B cell (primary cell): ENCODE results near the gene VASN. TPM values are rescaled to one million over a fixed set of nuclear protein-coding genes. Genes with fewer than 3 reads are reported as not detected.

Experiments used
- ATAC-seq: fragments of 200-7000 bp; cut with Tn5 transposase; one replicate; pipeline ENCODE4 v1.10.0; 2021; ENCODE audit warnings: low read depth, mild to moderate bottlenecking, moderate number of reproducible peaks, moderate library complexity
- CTCF ChIA-PET: fragments of 350-600 bp; sonication (Branson Sonifier 250); formaldehyde crosslinking; loops from one replicate; lab custom pipeline; 2021; ENCODE audit warnings: antibody characterized with exemption, inconsistent platforms; lab: Charles Lee
- POLR2A ChIA-PET: fragments of 350-600 bp; sonication (Branson Sonifier 250); formaldehyde crosslinking; loops from one replicate; lab custom pipeline; 2021; ENCODE audit warnings: antibody characterized with exemption; lab: Charles Lee
- DNase-seq: peaks from one replicate; pipeline ENCODE4 v3.0.0; 2013
- H2AFZ ChIP-seq: 2 replicates; pipeline ENCODE4 v1.6.1; 2012; ENCODE audit warnings: mild to moderate bottlenecking, low read depth, low read length; ENCODE audit not compliant: insufficient read depth, poor library complexity, severe bottlenecking
- H3K27ac ChIP-seq, 2 donors: 1 replicate in 1 of 2; 2 replicates in 1 of 2; pipeline ENCODE4 v1.5.1; 2012 to 2013; ENCODE audit warnings: low read length in 2 of 2, mild to moderate bottlenecking in 2 of 2, moderate library complexity in 1 of 2
- H3K27me3 ChIP-seq, 4 experiments: fragments of 200-600 bp in 1 of 4; sonication (generic) in 1 of 4; replicated peaks in 1 of 4; 1 replicate in 2 of 4; 2 replicates in 2 of 4; pipeline versions ENCODE4 v1.6.1 to v1.7.0; 2013 to 2016; ENCODE audit warnings: low read length in 3 of 4, mild to moderate bottlenecking in 2 of 4, mixed read lengths in 1 of 4, moderate library complexity in 1 of 4; ENCODE audit not compliant: insufficient read depth in 4 of 4, control insufficient read depth in 3 of 4; ENCODE audit errors: control extremely low read depth in 1 of 4
- H3K36me3 ChIP-seq, 2 experiments: replicated peaks in 1 of 2; 1 replicate in 1 of 2; 2 replicates in 1 of 2; pipeline versions ENCODE4 v1.6.1 to v1.7.1; 2013; ENCODE audit warnings: low read length in 1 of 2; ENCODE audit not compliant: insufficient read depth in 2 of 2, control insufficient read depth in 1 of 2; ENCODE audit errors: control extremely low read depth in 1 of 2, extremely low read depth in 1 of 2
- H3K4me1 ChIP-seq, 2 donors: fragments of 200-600 bp in 1 of 2; sonication (generic) in 1 of 2; 1 replicate in 1 of 2; 2 replicates in 1 of 2; pipeline versions ENCODE4 v1.5.1 to v1.6.1; 2013 to 2017; ENCODE audit warnings: low read length in 2 of 2; ENCODE audit not compliant: control insufficient read depth in 2 of 2, insufficient read depth in 2 of 2
- H3K4me2 ChIP-seq: replicated peaks from 2 replicates; pipeline ENCODE3; 2012; ENCODE audit warnings: mild to moderate bottlenecking, low read depth, low read length; ENCODE audit not compliant: poor library complexity, severe bottlenecking
- H3K4me3 ChIP-seq, 5 experiments: fragments of 200-600 bp in 1 of 5; sonication (generic) in 1 of 5; 1 replicate in 3 of 5; 2 replicates in 2 of 5; pipeline versions ENCODE4 v1.5.1 to v1.7.0; 2011 to 2016; ENCODE audit warnings: low read length in 4 of 5, mild to moderate bottlenecking in 4 of 5, low read depth in 2 of 5, control low read depth in 1 of 5, moderate library complexity in 1 of 5; ENCODE audit not compliant: insufficient read depth in 1 of 5; ENCODE audit errors: control extremely low read depth in 1 of 5, extremely low read depth in 1 of 5
- H3K79me2 ChIP-seq: fragments of 200-600 bp; sonication (generic); one replicate; pipeline ENCODE4 v1.6.0; 2016; ENCODE audit warnings: low read length; ENCODE audit not compliant: control insufficient read depth, insufficient read depth
- H3K9ac ChIP-seq: fragments of 200-600 bp; sonication (generic); 2 replicates; pipeline ENCODE4 v1.6.1; 2017; ENCODE audit warnings: mild to moderate bottlenecking, low read length, moderate library complexity
- H3K9me3 ChIP-seq, 3 donors: one replicate each; pipeline versions ENCODE4 v1.6.1 to v1.7.1; 2013; ENCODE audit warnings: low read length in 2 of 3; ENCODE audit not compliant: control insufficient read depth in 2 of 3, insufficient read depth in 1 of 3; ENCODE audit errors: control extremely low read depth in 1 of 3
- H4K20me1 ChIP-seq: 2 replicates; pipeline ENCODE4 v1.6.0; 2012; ENCODE audit warnings: mild to moderate bottlenecking, low read length; ENCODE audit not compliant: insufficient read depth, control insufficient read depth, poor library complexity, severe bottlenecking
- H3K27ac Mint-ChIP-seq: one replicate; pipeline ENCODE4 v1.8.0; 2021; ENCODE audit warnings: mixed read lengths
- H3K27me3 Mint-ChIP-seq: one replicate; pipeline ENCODE4 v1.8.0; 2021; ENCODE audit warnings: mixed read lengths
- H3K4me1 Mint-ChIP-seq: one replicate; pipeline ENCODE4 v1.8.0; 2021; ENCODE audit warnings: mixed read lengths
- H3K4me3 Mint-ChIP-seq: one replicate; pipeline ENCODE4 v1.8.0; 2021; ENCODE audit warnings: mixed read lengths
- H3K9me3 Mint-ChIP-seq: one replicate; pipeline ENCODE4 v1.8.0; 2022; ENCODE audit warnings: mixed read lengths; ENCODE audit not compliant: insufficient read depth
- EZH2 ChIP-seq: IDR thresholded peaks from 2 replicates; pipeline ENCODE4 v1.6.1; 2012; ENCODE audit warnings: borderline replicate concordance, low read depth, mild to moderate bottlenecking, moderate library complexity, low read length; ENCODE audit not compliant: insufficient read depth, poor library complexity, severe bottlenecking
- WGBS: methylation state at CpG from one replicate; pipeline ENCODE4 v1.1.5; 2013; ENCODE audit warnings: missing lambda C conversion rate; ENCODE audit not compliant: insufficient coverage; 5-methylcytosine and 5-hydroxymethylcytosine counted together
- intact Hi-C: fragments of 100-400 bp; cut with micrococcal nuclease; formaldehyde crosslinking; loops from one replicate; pipeline ENCODE4 v1.10.0; 2022
- polyA plus RNA-seq: library from polyadenylated mRNA; depleted of rRNA; stranded (reverse); fragments of >200 nt; gene quantifications from 2 replicates; pipeline ENCODE4 v1.2.3, GENCODE V29; 2012
- total RNA-seq, 2 donors: library from RNA; stranded (reverse); fragments of 120-200 nt in 1 of 2; gene quantifications; 1 replicate in 1 of 2; 2 replicates in 1 of 2; pipeline versions ENCODE4 v1.2.3 to v1.2.4, GENCODE V29; 2013 to 2022
- TF ChIP-seq, protein P1 (sequence below): fragments of 200-600 bp; IDR thresholded peaks from one replicate; pipeline ENCODE4 v1.8.0; 2022; ENCODE audit warnings: antibody characterized with exemption, mild to moderate bottlenecking

The VASN gene
- total and polyA plus RNA-seq, 2 donors (not counting 1 experiment from before 2014, with no cell fraction given) = 0.57 to 0.76 TPM

DNA sequence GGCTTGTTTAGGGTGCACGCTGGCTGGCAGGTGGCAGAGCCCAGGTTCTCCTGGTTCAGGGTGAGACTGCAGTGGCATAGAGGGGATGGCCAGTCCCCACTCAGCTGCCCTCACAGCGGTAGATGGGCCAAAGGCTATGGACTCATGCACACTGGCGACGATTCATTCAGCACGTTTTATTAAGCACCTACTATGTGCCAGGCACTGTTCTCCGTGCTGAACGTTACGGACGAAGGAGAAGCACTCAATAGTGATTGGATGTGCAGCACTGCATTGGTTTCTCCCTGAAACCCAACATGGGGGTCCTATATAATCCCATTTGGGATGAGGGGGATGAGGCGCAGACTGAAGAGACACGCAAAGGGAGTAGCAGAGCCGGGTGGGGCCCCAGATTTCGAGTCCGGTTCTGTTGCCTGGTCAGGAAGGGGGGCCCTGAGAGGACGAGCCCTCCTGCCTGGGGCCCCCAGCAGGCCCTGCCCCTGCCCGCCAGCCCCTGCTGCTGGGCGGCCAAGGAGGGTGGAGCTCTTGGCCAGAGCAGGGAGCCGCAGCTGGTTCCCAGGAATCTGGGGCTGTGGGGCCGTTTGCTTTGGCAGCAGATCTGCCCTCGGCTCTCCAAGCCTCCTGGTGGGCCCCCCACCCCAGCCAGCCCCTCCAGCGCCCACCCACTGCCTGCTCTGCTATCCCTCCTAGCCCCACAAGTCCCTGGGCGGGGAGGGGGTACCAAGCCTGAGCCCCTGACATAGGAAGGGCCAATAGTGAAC, 47.0 kb upstream of the VASN start:
- no peak overlapping the region for H3K4me2 ChIP-seq
- no peaks in the 10 kb centered on the region for H4K20me1 ChIP-seq
- Mint-ChIP-seq H3K27ac (no peak overlapping the region), H3K9me3 (no peaks in the 10 kb centered on the region), H3K4me3 (no peak overlapping the region), H3K4me1 (peaks cover 10% of the 10 kb centered on the region), H3K27me3 (peaks cover 1% of the 10 kb centered on the region)
- no peak overlapping the region for H2AFZ ChIP-seq
- no peak overlapping the region for H3K9ac ChIP-seq
- no peak overlapping the region for H3K4me3 ChIP-seq
- intact Hi-C loops = no loop called here
- 92% methylated on average over 21 of the region's 22 CpGs for WGBS
- H3K79me2 ChIP-seq = no peaks in the 10 kb centered on the region
- ATAC-seq (no peak), DNase-seq (no peak)
- H3K27me3 ChIP-seq = peaks cover 0 to 20% (median 0%) of the 10 kb centered on the region in 4 experiments
- POLR2A ChIA-PET = no interaction called here
- CTCF ChIA-PET = interaction anchor here (0.6 to 10.0 kb wide), 3 partner anchors 13 to 114 kb away, joined by 5 to 165 read pairs (median 152); partner anchors contain the start of gene GLIS2
- H3K4me1 ChIP-seq = peaks cover 18 to 29% of the 10 kb centered on the region in 2 donors
- H3K27ac ChIP-seq = no peak overlapping the region
- H3K9me3 ChIP-seq = no peaks in the 10 kb centered on the region
- TF ChIP-seq, protein P1, sequence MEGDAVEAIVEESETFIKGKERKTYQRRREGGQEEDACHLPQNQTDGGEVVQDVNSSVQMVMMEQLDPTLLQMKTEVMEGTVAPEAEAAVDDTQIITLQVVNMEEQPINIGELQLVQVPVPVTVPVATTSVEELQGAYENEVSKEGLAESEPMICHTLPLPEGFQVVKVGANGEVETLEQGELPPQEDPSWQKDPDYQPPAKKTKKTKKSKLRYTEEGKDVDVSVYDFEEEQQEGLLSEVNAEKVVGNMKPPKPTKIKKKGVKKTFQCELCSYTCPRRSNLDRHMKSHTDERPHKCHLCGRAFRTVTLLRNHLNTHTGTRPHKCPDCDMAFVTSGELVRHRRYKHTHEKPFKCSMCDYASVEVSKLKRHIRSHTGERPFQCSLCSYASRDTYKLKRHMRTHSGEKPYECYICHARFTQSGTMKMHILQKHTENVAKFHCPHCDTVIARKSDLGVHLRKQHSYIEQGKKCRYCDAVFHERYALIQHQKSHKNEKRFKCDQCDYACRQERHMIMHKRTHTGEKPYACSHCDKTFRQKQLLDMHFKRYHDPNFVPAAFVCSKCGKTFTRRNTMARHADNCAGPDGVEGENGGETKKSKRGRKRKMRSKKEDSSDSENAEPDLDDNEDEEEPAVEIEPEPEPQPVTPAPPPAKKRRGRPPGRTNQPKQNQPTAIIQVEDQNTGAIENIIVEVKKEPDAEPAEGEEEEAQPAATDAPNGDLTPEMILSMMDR = no peak
- TF ChIP-seq EZH2 = no peak
- no peaks in the 10 kb centered on the region for H3K36me3 ChIP-seq

- no peak overlapping the region for H3K4me3 ChIP-seq
- no peaks in the 10 kb centered on the region for H3K9me3 Mint-ChIP-seq
- H3K9ac ChIP-seq = no peak overlapping the region
- H3K27ac ChIP-seq = no peak overlapping the region
- WGBS = 50% methylated on average over 1 of the region's 6 CpGs
- peaks cover 16 to 24% of the 10 kb centered on the region in 2 donors for H3K4me1 ChIP-seq
- intact Hi-C loops = no loop called here
- H3K36me3 ChIP-seq = no peaks in the 10 kb centered on the region
- peak; percentile 50 for DNase-seq
- H3K27ac Mint-ChIP-seq = no peak overlapping the region
- peaks cover 0 to 15% (median 0%) of the 10 kb centered on the region in 4 experiments for H3K27me3 ChIP-seq
- ChIA-PET CTCF (interaction anchor here (0.6 to 10.0 kb wide), 4 partner anchors 9 to 113 kb away, joined by 4 to 165 read pairs (median 78); partner anchors contain the start of gene GLIS2), POLR2A (no interaction called here)
- H3K4me2 ChIP-seq = no peak overlapping the region
- no peak for ATAC-seq
- no peaks in the 10 kb centered on the region for H3K9me3 ChIP-seq
- peaks cover 3% of the 10 kb centered on the region for H3K27me3 Mint-ChIP-seq
- no peaks in the 10 kb centered on the region for H3K79me2 ChIP-seq
- H3K4me3 Mint-ChIP-seq = peak overlapping the region; percentile 14
- no peak overlapping the region for H2AFZ ChIP-seq
- H4K20me1 ChIP-seq = no peaks in the 10 kb centered on the region
- TF ChIP-seq, protein P1 = no peak
- no peak for TF ChIP-seq EZH2
- H3K4me1 Mint-ChIP-seq = peaks cover 9% of the 10 kb centered on the region
Observed at GRCh38 chr16:4325253-4325758, 46.3 kb upstream of the VASN start.
